ENCODE results near the gene CDH13.

GRCh38 chr16:83728492-83728891 is 1101.7 kb downstream of the CDH13 start:
- no peak for TF ChIP-seq POLR2AphosphoS5 (IDR thresholded peaks at IDR 0.05; ENCODE audit: low read depth, low read length)
- no peak for TF ChIP-seq REST (IDR thresholded peaks at IDR 0.05; ENCODE audit: insufficient read depth in 1 of 2, low read depth in 2 of 2, low read length in 2 of 2)
